H1 (cell line): ENCODE data around the gene DHX36.

ENCODE experiments used
- BCL11A ChIP-seq, 2 experiments: IDR thresholded peaks; one replicate each; pipeline ENCODE4 v1.6.1; 2011; ENCODE audit warnings: low read depth in 2 of 2, low read length in 2 of 2, mild to moderate bottlenecking in 2 of 2
- CHD2 ChIP-seq: IDR thresholded peaks from 2 replicates; pipeline ENCODE4 v1.6.1; 2012; ENCODE audit warnings: low read length, improper control_type of control experiment
- CTCF ChIP-seq, 3 experiments: IDR thresholded peaks; 1 replicate in 2 of 3; 2 replicates in 1 of 3; pipeline versions ENCODE4 v1.5.1 to v1.6.1; 2011; ENCODE audit warnings: low read length in 3 of 3, mild to moderate bottlenecking in 3 of 3, inconsistent platforms in 2 of 3, low read depth in 1 of 3, moderate library complexity in 1 of 3; ENCODE audit not compliant: insufficient read depth in 1 of 3; ENCODE audit errors: control extremely low read depth in 1 of 3
- EP300 ChIP-seq, 2 experiments: IDR thresholded peaks; 1 replicate in 1 of 2; 2 replicates in 1 of 2; pipeline ENCODE4 v1.6.1; 2011 to 2012; ENCODE audit warnings: low read depth in 2 of 2, low read length in 2 of 2, mild to moderate bottlenecking in 2 of 2, borderline replicate concordance in 1 of 2, inconsistent platforms in 1 of 2, moderate library complexity in 1 of 2
- GABPA ChIP-seq: IDR thresholded peaks from 2 replicates; pipeline ENCODE4 v1.6.1; 2011; ENCODE audit warnings: mild to moderate bottlenecking, low read length, moderate library complexity, borderline replicate concordance; ENCODE audit not compliant: insufficient read depth
- KDM1A ChIP-seq: fragments of 200-600, 300-600 bp; sonication (generic); IDR thresholded peaks from 2 replicates; pipeline ENCODE4 v1.7.1; 2016; ENCODE audit warnings: mild to moderate bottlenecking, low read length, borderline replicate concordance
- PHF8 ChIP-seq: fragments of 200-600 bp; sonication (generic); conservative IDR thresholded peaks from 2 replicates; pipeline ENCODE4 v1.7.1; 2012; ENCODE audit warnings: low read depth, mild to moderate bottlenecking, inconsistent platforms, low read length, moderate library complexity
- POLR2AphosphoS5 ChIP-seq: IDR thresholded peaks from 2 replicates; pipeline ENCODE4 v1.6.1; 2011; ENCODE audit warnings: low read depth, low read length
- RFX5 ChIP-seq: IDR thresholded peaks from 2 replicates; pipeline ENCODE4 v1.6.1; 2011; ENCODE audit warnings: low read depth, low read length, improper control_type of control experiment, borderline replicate concordance
- SP4 ChIP-seq: IDR thresholded peaks from 2 replicates; pipeline ENCODE4 v1.6.1; 2012; ENCODE audit warnings: low read length, inconsistent platforms
- TBP ChIP-seq: IDR thresholded peaks from 2 replicates; pipeline ENCODE4 v1.6.1; 2011; ENCODE audit warnings: low read depth, low read length, improper control_type of control experiment
- ZNF274 ChIP-seq: IDR thresholded peaks from 2 replicates; pipeline ENCODE4 v1.7.0; 2012; ENCODE audit warnings: low read length, borderline replicate concordance; ENCODE audit errors: extremely low read depth

- TF ChIP-seq GABPA, result no peak
- TF ChIP-seq EP300 (IDR thresholded peaks at IDR 0.05; ENCODE audit: borderline replicate concordance in 1 of 2, low read depth in 2 of 2, low read length in 2 of 2), result no peak
- TF ChIP-seq KDM1A, result no peak
- no peak for TF ChIP-seq RFX5
- TF ChIP-seq CTCF (IDR thresholded peaks at IDR 0.05; ENCODE audit: control extremely low read depth in 1 of 3, insufficient read depth in 1 of 3, low read depth in 1 of 3, low read length in 3 of 3), result no peak
- TF ChIP-seq TBP, result no peak
- TF ChIP-seq CHD2, result no peak
- TF ChIP-seq SP4, result no peak
- TF ChIP-seq PHF8, result no peak
- no peak for TF ChIP-seq BCL11A (IDR thresholded peaks at IDR 0.05; ENCODE audit: low read depth in 2 of 2, low read length in 2 of 2)
- TF ChIP-seq POLR2AphosphoS5, result no peak
- no peak for TF ChIP-seq ZNF274
Measured at GRCh38 chr3:154225536-154225935, 98.8 kb downstream of the DHX36 start.
